Measurements from ENCODE around the gene EPG5.
"Not testable (repeated sequence)": the region's sequence is repeated elsewhere in the genome, so short reads cannot be mapped to it uniquely, and the experiment has no call there.

GRCh38 chr18:45992527-45992926 is 25.4 kb upstream of the EPG5 start:
- TF ChIP-seq CTCF (IDR thresholded peaks at IDR 0.05; ENCODE audit: borderline replicate concordance, extremely low read depth, low read length, poor library complexity, severe bottlenecking); EZH2 (IDR thresholded peaks at IDR 0.05; ENCODE audit: borderline replicate concordance, low read depth, low read length, severe bottlenecking): not testable (repeated sequence)

All from DND-41 (cell line).